WI38 (cell line): Measurements from ENCODE around the gene TDRD3.

ENCODE experiments used
- H3K4me3 ChIP-seq: 2 replicates; pipeline ENCODE4 v1.5.1; 2011; ENCODE audit warnings: low read depth, mild to moderate bottlenecking, control low read depth, low read length
- TF ChIP-seq, protein P1 (sequence below): IDR thresholded peaks from 2 replicates; pipeline ENCODE4 v1.5.1; 2012; ENCODE audit warnings: low read depth, mild to moderate bottlenecking, control low read depth, low read length

The TDRD3 gene

DNA sequence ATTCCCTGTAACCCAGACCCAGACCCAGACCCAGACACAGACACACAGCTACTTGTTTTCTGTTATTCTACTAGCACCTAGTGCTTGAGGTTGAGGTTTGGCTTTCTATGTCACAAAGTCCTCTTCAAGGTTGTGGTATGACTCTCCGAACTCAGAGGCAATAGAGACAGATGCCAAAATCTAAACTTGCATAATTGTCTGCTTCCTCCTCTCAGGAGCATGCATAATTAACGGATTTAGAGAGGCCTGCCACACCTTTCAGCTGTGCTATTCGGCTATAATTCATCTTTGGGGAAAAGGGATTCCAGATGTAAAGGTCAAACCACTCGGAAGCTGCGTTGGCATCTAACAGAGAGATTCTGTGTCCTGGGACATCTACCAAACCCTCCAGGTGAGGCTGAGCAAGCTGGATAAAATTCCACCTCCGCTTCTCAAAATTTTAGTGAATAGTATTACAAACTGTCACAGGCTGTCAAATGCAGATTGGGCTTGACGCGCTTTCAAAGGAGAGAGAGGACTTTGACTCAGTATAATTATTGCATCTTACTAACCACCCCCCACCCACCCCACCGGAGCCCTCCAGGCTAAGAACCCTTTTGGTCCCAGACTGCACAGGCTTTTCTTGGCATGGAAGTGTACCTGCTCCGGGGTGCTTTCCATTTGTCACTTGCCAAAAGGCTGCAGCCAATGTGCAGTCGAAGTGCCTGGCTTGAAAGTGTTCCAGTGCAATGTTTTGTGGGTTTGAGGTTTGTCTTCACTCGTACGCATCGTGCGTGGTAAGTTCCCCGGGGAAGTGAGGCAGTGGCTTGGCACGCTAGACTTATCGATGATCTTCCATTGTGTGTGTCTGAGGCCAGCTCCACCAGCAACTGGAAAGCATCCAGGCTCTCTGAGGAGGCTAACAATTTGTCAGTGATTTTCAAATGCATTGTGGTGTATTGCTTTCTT, 194.1 kb downstream of the TDRD3 start:
- H3K4me3 ChIP-seq = no peak overlapping the region
- TF ChIP-seq, protein P1, sequence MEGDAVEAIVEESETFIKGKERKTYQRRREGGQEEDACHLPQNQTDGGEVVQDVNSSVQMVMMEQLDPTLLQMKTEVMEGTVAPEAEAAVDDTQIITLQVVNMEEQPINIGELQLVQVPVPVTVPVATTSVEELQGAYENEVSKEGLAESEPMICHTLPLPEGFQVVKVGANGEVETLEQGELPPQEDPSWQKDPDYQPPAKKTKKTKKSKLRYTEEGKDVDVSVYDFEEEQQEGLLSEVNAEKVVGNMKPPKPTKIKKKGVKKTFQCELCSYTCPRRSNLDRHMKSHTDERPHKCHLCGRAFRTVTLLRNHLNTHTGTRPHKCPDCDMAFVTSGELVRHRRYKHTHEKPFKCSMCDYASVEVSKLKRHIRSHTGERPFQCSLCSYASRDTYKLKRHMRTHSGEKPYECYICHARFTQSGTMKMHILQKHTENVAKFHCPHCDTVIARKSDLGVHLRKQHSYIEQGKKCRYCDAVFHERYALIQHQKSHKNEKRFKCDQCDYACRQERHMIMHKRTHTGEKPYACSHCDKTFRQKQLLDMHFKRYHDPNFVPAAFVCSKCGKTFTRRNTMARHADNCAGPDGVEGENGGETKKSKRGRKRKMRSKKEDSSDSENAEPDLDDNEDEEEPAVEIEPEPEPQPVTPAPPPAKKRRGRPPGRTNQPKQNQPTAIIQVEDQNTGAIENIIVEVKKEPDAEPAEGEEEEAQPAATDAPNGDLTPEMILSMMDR = no peak

DNA sequence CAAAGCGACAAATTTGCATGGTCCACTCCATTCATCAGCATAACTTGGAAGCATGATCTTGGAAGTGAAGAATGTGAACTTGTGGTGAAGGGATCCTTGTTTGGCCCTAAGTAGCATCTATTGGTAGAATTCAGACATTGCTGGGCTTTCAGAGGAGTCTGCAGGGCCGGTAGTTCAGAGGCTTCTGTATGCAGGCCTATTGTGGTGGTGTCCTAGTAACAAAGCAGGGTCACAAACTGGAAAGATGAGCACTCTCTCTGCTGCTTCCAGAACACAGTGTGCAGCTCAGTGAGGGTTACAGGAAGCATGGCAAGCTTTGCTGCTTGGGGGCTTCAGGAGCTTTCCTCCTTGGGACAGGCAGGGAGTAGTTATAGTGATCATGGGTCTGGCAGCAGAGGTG, 206.0 kb downstream of the TDRD3 start:
- TF ChIP-seq, protein P1 = no peak
- no peak overlapping the region for H3K4me3 ChIP-seq

- H3K4me3 ChIP-seq = no peak overlapping the region
- TF ChIP-seq, protein P1 = no peak
Measured at GRCh38 chr13:60604058-60604457, 207.0 kb downstream of the TDRD3 start.

- H3K4me3 ChIP-seq = no peak overlapping the region
- TF ChIP-seq, protein P1 = no peak
Measured at GRCh38 chr13:60608954-60609353, 211.9 kb downstream of the TDRD3 start.

DNA sequence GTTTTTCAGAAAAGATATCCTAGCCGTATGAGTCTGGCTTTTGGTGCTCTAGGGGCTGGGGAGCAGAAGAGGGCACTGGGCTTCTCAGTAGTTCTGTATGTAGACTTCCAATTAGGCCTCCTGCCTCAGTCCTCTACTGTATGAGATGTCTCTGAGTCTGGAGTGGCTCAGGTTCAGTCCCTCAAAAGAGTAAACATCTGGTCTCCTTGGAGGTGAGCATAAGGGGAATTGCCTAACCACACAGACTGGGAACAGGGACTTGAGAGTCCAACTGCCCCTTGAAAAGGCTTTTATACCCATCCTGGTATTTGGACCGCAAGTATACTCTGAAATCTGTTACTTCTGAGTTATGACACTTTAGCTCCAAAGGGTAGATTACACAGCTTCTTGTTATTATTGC, 214.5 kb downstream of the TDRD3 start:
- H3K4me3 ChIP-seq = no peak overlapping the region
- TF ChIP-seq, protein P1 = no peak

DNA sequence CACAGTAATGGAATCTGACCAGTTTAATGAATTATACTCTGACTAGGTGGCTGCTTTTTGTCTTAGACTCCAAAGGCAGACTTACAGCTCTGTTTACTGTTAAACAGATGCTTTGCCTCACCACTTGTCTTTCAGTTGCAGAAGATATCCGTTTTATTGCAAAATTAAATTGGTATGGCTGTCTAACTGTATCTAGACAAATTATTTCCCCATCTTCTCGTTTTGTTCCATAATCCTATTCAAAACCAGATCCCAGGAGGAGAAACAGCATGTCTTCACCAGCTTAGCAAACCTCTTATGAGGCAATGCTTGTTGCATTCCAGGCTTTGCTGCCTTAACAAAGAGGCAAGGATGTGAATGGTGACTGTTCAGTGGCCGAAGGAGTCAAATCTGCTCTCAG, 215.6 kb downstream of the TDRD3 start:
- TF ChIP-seq, protein P1 = no peak
- H3K4me3 ChIP-seq = no peak overlapping the region

- TF ChIP-seq, protein P1 = no peak
- no peak overlapping the region for H3K4me3 ChIP-seq
Measured at GRCh38 chr13:60613080-60613479, 216.1 kb downstream of the TDRD3 start.
